Measurements from ENCODE around the gene SMIM44.

Gene SMIM44

DNA sequence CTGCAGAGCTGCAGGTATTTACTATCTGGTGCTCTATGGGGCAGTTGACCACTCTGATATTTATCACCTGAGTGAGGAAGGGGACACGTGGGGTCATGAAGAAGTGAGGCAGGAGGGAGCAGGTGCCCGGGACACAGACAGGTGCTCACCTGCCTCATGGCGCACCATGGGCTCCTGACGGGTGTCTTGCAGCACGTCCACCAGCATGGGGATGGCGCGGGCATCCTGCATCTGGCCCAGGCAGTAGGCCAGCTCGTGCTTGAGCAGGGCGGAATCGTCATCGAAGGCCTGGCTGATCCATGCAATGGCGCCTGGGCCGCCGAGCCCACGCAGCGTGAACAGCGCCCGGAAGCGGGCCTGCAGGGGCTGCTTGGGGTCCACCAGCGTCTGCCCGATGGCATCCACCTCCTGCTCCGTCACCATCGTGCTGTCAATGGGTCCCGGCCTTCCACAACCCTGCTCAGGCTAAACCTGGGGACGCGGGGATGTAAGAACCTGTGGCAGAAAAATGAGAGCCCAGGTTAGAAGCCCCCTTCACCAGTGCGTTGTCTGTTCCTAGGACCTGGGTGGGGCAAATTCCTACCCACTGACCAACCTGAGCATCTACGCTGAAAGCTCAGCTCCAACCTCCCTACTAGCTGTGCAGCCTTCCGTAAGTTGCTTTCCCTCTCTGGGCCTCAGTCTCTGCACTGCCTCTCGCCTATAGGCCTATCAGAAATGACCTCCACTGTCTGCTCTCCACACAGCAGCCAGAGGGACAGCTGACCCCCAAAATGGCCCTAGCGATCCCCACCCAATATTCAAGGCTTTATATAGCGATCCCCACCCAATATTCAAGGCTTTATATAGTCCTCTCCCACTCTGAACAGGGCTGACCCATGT, 13.4 kb upstream of the SMIM44 start:
- CTCF ChIA-PET, result interaction anchor here (1.0 to 1.6 kb wide), 2 partner anchors 11 to 48 kb away, joined by 3 to 6 read pairs; no protein-coding TSS in a partner anchor
- POLR2A ChIA-PET, result no interaction called here
- TF ChIP-seq, protein P1, sequence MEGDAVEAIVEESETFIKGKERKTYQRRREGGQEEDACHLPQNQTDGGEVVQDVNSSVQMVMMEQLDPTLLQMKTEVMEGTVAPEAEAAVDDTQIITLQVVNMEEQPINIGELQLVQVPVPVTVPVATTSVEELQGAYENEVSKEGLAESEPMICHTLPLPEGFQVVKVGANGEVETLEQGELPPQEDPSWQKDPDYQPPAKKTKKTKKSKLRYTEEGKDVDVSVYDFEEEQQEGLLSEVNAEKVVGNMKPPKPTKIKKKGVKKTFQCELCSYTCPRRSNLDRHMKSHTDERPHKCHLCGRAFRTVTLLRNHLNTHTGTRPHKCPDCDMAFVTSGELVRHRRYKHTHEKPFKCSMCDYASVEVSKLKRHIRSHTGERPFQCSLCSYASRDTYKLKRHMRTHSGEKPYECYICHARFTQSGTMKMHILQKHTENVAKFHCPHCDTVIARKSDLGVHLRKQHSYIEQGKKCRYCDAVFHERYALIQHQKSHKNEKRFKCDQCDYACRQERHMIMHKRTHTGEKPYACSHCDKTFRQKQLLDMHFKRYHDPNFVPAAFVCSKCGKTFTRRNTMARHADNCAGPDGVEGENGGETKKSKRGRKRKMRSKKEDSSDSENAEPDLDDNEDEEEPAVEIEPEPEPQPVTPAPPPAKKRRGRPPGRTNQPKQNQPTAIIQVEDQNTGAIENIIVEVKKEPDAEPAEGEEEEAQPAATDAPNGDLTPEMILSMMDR (IDR thresholded peaks at IDR 0.05; ENCODE audit: control extremely low read depth, extremely low read depth, low read depth, missing control alignments), result no peak
- DNase-seq (ENCODE audit: extremely low spot score), result no peak

DNA sequence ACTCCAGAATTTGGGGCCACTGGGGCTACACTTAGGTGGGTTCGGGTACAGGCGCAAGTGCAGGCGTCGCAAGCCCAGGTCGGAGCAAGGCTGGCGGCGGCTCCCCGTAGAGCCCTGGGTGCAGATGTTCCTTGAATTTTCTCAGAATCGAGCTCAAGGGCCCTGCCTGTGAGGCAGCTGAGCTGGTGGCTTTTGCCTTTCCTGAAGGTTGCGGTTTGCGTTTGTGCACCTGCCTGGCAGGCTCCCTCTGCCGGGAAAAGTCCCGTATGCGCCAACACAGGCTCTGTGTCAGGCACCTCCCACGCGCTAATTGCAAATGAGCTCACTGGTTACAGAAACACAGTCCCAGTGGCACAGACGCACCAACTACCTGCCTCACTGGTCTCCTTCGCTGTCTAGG, 11.3 kb upstream of the SMIM44 start:
- CTCF ChIA-PET, result interaction anchor here (0.9 to 2.3 kb wide), 3 partner anchors 10 to 190 kb away, joined by 3 to 20 read pairs (median 3); no protein-coding TSS in a partner anchor
- TF ChIP-seq, protein P1 (IDR thresholded peaks at IDR 0.05; ENCODE audit: control extremely low read depth, extremely low read depth, low read depth, missing control alignments), result no peak
- no peak for DNase-seq (ENCODE audit: extremely low spot score)
- POLR2A ChIA-PET, result no interaction called here

DNA sequence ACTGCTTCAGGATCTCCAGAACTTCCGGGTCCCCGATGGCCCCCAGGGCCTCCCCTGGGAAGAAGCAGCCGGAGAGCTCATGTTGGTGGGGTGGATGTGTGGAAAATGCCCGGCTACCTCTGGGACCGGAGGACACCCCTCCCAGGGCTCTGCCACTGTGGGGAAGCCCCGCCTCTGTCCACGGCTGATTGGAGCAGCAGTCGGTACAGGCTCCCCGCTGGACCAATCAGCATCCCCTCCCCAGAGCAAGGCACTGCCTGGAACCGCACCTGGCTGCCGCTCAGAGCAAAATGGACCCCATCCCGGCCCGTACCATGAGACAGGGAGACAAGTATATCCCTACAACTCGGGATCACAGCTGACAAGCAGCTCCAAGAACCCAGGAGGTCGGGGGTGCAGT, 10.8 kb upstream of the SMIM44 start:
- CTCF ChIA-PET, result interaction anchor here (0.9 to 2.3 kb wide), 4 partner anchors 9 to 189 kb away, joined by 3 to 20 read pairs (median 3); no protein-coding TSS in a partner anchor
- TF ChIP-seq, protein P1 (IDR thresholded peaks at IDR 0.05; ENCODE audit: control extremely low read depth, extremely low read depth, low read depth, missing control alignments), result no peak
- POLR2A ChIA-PET, result interaction anchor here (0.6 kb wide), 1 partner anchor 45 kb away, joined by 5 read pairs; no protein-coding TSS in a partner anchor
- DNase-seq (ENCODE audit: extremely low spot score), result no peak

DNA sequence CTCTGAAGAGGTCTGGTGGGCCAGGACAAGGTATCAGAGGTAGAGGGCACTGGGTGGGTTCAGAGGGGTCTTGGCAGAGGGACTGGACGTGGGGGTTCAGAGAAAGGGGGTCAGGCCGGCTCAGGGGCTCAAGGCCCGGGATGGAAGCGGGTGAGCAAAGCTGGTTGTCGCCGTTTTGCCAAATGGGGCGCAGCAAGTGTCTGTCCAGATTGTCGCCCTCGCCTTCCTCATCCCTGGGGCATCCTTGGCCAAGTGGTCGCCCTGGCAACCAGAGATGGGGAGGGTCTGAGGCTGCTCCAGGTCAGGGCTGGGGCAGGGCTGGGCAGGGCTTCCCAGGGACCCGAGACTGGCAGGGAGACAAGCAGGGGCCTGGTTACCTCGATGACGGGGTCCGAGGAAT, 10.4 kb upstream of the SMIM44 start:
- POLR2A ChIA-PET, result interaction anchor here (0.6 kb wide), 2 partner anchors 44 to 1170 kb away, joined by 5 to 6 read pairs; no protein-coding TSS in a partner anchor
- TF ChIP-seq, protein P1 (IDR thresholded peaks at IDR 0.05; ENCODE audit: control extremely low read depth, extremely low read depth, low read depth, missing control alignments), result no peak
- DNase-seq (ENCODE audit: extremely low spot score), result no peak
- CTCF ChIA-PET, result interaction anchor here (1.0 to 2.3 kb wide), 2 partner anchors 9 to 14 kb away, joined by 3 to 20 read pairs; no protein-coding TSS in a partner anchor

DNA sequence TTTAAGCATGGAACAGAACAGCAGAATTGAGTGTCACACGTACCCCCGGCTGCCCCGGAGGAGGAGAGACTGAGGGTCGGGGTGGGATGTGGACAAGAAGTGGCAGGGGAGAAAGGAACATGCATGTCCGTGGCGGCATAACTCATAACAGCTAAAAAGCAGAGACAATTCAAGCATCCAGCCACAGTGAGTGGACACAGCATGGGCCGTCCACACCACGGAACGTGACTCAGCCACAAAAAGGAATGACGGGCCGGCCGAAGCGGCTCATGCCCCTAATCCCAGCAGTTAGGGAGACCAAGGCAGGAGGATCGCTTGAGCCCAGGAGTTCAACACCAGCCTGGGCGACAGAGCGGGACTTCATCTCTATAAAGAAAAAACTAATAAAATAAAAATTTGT, 9.7 kb upstream of the SMIM44 start:
- POLR2A ChIA-PET, result no interaction called here
- DNase-seq (ENCODE audit: extremely low spot score), result no peak
- CTCF ChIA-PET, result interaction anchor here (0.7 to 2.3 kb wide), 2 partner anchors 8 to 20 kb away, joined by 3 to 20 read pairs; no protein-coding TSS in a partner anchor
- TF ChIP-seq, protein P1 (IDR thresholded peaks at IDR 0.05; ENCODE audit: control extremely low read depth, extremely low read depth, low read depth, missing control alignments), result no peak

DNA sequence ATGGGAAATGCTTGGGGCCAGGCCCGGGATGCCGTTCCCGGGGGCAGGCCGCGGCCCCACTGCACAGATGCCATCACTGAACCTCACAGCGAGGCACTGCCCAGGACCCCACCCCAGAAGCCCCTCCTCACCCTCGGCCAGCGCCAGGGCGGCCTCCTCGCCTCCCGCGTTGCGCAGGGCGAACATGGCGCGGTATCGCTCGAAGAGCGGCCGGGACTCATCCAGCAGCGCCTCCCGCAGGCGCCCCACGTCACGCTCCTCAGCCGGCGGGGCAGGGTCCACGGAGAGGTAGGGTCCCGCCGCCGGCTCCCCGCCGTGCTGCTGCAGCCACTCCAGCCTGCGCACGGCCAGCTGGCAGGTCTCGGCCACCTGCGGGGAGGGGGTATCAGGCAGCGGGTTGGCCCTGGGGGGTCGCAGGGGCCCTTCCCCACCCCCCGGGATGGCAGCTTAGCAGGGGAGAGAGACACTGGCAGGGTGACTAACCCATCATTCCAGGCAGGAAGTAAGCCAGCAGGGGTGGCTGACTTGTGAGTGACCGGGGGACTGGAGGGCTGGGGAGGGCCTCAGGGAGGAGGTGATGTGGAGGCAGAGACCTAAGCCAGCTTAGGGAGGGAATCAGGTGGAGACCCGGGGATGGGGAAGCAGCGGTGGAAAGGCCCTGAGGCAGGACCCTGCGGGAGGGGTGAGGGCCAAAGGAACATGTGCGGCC, 9.0 kb upstream of the SMIM44 start:
- no peak for DNase-seq (ENCODE audit: extremely low spot score)
- ChIA-PET CTCF (interaction anchor here (0.7 to 1.4 kb wide), 4 partner anchors 20 to 189 kb away, joined by 3 to 4 read pairs (median 3); no protein-coding TSS in a partner anchor), POLR2A (no interaction called here)
- TF ChIP-seq, protein P1 (IDR thresholded peaks at IDR 0.05; ENCODE audit: control extremely low read depth, extremely low read depth, low read depth, missing control alignments), result no peak

Measured in GM10248 (cell line).